HG02884 (cell line): ENCODE data around the gene TSSC4.

Experiments used
- ATAC-seq: cut with Tn5 transposase; IDR thresholded peaks from one replicate; pipeline ENCODE4 v1.9.1; 2021; ENCODE audit warnings: mild to moderate bottlenecking, moderate library complexity; ENCODE audit not compliant: unreplicated experiment

Gene TSSC4

GRCh38 chr11:2398664-2399355 is 1.7 kb upstream of the TSSC4 start:
- no peak for ATAC-seq

GRCh38 chr11:2399488-2400068 is 972 bp upstream of the TSSC4 start:
- ATAC-seq, result no peak

GRCh38 chr11:2400762-2401435 is 349 bp downstream of the TSSC4 start:
- ATAC-seq, result no peak

GRCh38 chr11:2401436-2401984 is 960 bp downstream of the TSSC4 start:
- no peak for ATAC-seq

GRCh38 chr11:2402106-2402505 is 1.6 kb downstream of the TSSC4 start:
- no peak for ATAC-seq

- no peak for ATAC-seq
Measured at GRCh38 chr11:2402890-2403645, 2.5 kb downstream of the TSSC4 start.

- no peak for ATAC-seq
Measured at GRCh38 chr11:2404735-2405196, 4.2 kb downstream of the TSSC4 start.

- ATAC-seq, result no peak
Measured at GRCh38 chr11:2406451-2406850, 5.9 kb downstream of the TSSC4 start.

- no peak for ATAC-seq
Measured at GRCh38 chr11:2406878-2407410, 6.4 kb downstream of the TSSC4 start.

- ATAC-seq, result no peak
Measured at GRCh38 chr11:2408671-2409070, 8.1 kb downstream of the TSSC4 start.

GRCh38 chr11:2409126-2409525 is 8.6 kb downstream of the TSSC4 start:
- no peak for ATAC-seq

GRCh38 chr11:2409611-2410468 is 9.3 kb downstream of the TSSC4 start:
- ATAC-seq, result no peak

- no peak for ATAC-seq
Measured at GRCh38 chr11:2410616-2411015, 10.1 kb downstream of the TSSC4 start.

GRCh38 chr11:2411446-2412305 is 11.1 kb downstream of the TSSC4 start:
- ATAC-seq, result no peak

- ATAC-seq, result no peak
Measured at GRCh38 chr11:2412323-2412722, 11.8 kb downstream of the TSSC4 start.

- no peak for ATAC-seq
Measured at GRCh38 chr11:2413742-2414579, 13.4 kb downstream of the TSSC4 start.

- no peak for ATAC-seq
Measured at GRCh38 chr11:2414616-2415015, 14.1 kb downstream of the TSSC4 start.

GRCh38 chr11:2415171-2415570 is 14.6 kb downstream of the TSSC4 start:
- no peak for ATAC-seq
